Posterior cingulate gyrus (tissue), 11 donors: ENCODE data around the gene PKM.

Experiments
- DNase-seq, 10 donors: peaks; one replicate each; pipeline versions ENCODE4 v3.0.0 to v3.0.0-alpha.2; 2020 to 2021; ENCODE audit warnings: mixed read lengths in 3 of 10
- intact Hi-C: fragments of 100-400 bp; cut with DNase I; formaldehyde crosslinking; loops from one replicate; pipeline ENCODE4 v1.15.1; 2023

Gene PKM

DNA sequence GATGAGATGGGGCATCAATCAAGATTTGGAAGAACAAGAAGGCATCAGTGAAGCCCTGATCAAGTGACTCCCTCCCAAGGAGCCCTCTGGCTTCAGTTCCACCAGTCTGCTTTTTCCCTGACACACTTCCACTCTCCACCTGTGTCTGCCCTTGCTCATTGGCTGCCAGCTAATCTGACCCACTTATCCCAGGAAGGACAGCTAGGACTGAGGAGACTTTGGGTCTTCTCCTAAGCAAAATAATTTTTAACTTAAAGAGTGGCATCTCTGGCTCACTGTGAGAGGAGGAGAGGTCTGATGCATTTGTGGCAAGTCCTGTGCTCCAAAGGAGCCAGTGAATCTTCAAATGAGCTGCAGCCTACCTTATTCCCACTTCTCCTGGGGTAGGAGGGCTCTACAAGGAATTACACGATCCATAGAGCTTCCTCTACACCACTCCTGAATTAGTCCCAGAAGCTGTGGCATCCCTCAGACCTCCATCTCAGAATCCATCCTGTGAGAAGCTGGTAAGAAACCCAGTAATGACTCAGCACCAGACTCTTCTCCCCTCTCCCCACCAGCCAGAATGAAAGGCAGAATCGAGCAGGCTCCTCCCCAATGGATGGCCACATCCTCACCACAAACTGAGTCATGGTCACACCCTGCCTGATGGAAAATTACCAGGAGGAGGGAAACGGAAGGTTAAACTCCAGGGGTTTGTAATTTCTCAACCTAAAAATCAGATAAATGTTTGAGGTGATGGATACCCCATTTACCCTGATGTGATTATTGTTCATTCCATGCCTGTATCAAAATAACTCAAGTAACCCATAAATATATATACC, 6.3 kb upstream of the PKM start:
- intact Hi-C loops: loop anchor here (10.0 kb wide), 1 partner anchor 138 kb away; the partner anchor contains the start of gene HEXA

DNA sequence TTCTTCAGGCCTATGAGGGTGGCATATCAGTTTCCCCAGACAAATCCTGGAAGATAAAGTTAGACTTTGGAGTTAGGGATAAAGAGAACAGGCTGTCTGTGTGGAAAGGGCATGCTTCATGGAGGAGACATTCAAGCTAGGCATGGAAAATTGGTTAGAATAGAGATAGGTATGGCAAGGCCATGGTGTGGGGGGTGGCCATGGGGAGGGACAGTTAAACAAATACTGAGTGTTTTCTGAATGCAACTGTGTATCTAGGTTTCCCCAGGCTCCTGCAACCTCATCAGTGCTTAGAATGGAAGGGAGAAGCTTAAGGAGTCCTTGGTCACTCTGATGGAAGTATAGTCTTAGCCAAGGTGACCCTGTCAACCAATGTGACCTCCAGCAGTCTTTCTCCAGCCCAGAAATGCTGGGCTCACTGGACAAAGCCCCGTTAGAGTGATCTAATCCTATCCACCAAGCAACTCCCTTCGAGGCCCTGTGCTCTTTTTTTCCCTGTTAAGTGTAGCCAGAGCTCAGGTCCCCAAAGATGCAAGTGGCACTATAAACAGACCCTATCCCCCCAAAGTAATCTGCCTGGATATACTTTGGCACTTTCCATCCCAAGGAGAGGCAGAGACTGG, 5.5 kb upstream of the PKM start:
- intact Hi-C loops: loop anchor here (10.0 kb wide), 1 partner anchor 138 kb away; the partner anchor contains the start of gene HEXA
- DNase-seq: no peak

More for the DNA sequence above, 6.3 kb upstream of the PKM start:
- DNase-seq: peak in 5 of 10 donors; percentile 38 to 87 (median 50)

DNA sequence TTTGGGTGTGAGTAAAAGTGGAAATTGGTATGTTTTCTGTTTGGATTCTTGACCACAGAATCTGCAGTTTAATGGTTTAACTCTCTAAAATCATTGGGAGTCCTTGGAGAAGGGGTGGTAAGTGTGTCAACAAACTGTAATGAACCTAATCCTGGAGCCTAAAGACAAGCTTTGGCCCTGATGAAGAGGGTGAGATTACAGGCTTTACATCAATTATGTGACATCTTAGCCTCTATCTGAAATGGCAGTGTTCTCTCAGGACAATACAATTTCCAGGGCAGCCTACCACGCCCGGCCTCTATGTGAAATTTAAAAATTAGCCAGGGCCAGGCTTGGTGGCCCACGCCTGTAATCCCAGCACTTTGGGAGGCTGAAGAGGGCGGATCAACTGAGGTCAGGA, 4.3 kb upstream of the PKM start:
- intact Hi-C loops: loop anchor here (10.0 kb wide), 1 partner anchor 140 kb away; the partner anchor contains the start of gene HEXA
- DNase-seq: no peak

DNA sequence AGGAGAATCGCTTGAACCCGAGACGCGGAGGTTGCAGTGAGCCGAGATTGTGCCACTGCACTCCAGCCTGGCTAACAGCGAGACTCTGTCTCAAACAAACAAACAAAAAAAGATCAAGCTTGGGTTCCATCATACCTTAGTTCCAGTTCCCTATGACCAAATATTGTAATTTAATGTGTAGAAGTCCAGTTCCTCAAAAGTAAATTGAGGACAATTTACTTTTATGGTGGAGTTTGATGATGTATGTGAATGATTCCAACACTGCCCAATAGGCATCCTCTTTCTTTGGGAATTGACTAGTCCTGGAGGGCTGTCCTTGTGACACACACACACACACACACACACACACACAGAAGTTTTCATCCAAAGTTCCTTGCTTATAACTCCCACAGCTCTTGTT, 2.8 kb upstream of the PKM start:
- DNase-seq: no peak
- intact Hi-C loops: loop anchor here (10.0 kb wide), 1 partner anchor 141 kb away; the partner anchor contains the start of gene HEXA

DNA sequence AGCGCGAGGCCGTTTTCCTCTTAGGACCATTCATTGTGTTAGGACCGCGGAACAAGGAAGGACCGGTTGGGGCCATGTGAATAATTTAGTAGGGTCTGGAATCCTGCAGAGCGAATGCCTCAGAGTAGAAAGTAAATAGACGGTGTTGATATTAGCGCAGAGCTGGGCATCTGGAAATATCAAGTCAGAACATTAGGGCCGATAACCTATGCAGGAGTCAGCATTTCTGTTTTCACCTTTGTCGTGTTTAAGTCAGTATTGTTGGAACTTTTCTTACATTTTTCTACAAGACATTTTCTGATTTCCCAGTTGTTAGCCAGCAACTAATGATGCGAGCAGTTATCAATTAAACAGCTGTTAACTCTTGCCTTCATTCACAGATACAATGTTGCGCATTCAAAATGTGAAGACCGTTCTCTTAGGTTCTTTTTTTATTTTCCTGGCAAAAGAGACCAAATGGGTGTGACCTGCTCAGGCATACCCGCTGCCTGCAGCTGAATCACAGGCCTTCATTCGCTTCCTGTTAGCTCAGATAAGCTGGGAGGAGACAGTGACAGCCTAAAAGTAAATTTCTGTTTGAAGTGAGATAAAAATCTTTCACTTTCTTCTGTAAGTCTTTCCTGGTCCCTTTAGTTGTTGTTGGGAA, 966 bp upstream of the PKM start:
- DNase-seq: no peak
- intact Hi-C loops: loop anchor here (1.0 to 10.0 kb wide), 3 partner anchors 40 to 143 kb away; partner anchors contain the start of genes HEXA, MYO9A, PARP6 and SENP8

DNA sequence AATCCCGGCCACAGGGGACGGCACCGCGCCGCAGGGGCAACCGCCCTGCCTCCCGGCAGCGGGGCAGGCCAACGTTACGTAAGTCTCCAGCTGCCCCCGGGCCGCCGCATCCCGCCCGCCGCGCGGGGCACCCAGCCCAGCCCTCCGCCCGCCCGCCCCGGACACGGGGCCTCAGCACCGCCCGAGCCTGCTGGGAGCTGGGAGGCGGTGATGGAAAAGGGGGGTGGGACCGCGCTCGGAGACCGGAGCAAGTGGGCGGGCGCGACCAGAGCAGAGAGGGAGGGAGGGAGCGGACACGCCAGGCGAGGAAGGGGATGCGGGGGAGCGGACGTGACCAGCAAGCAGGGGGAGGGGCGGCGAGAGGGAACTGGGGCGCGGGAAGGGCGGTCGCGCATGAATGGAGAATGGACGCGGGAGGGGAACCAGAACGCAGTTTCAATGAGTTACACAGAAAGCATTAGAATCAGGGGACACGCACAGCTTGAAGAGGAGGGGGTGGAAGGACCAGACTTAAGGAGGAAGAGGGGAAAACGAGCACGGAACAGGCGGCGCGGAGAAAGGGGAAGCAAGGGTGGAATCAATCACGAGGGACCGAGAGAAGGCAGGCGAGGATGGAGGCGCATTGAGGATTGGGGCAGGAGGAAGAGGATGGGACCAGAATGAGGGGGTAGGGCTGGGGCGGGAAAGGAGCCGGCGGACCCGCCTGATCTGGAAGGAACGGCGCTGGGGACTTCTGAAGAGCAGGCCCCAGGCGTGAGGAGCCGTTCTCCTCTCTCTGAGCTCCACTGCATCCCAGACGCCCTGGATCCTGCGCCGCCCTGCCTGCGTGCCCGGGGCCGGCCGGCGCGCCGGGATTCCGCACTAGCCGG, 559 bp downstream of the PKM start:
- intact Hi-C loops: loop anchor here (1.0 to 10.0 kb wide), 3 partner anchors 42 to 144 kb away; partner anchors contain the start of genes HEXA, MYO9A, PARP6 and SENP8

DNA sequence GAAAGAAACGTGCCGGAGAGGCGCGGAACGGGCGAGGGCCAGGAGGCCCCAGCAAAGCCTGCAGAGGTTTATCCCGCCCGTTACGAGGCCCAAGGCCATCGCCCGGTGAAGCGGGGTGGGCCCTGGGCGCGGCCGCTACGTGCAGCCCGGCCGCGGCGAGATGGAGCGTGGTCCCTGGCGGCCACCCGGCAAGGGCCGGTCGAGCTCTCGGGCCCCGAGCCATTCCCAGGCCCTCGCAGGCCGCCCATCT, 1.1 kb downstream of the PKM start:
- intact Hi-C loops: loop anchor here (2.0 to 10.0 kb wide), 2 partner anchors 111 to 145 kb away; partner anchors contain the start of genes HEXA, MYO9A and SENP8
- no peak for DNase-seq

More for the DNA sequence above, 559 bp downstream of the PKM start:
- DNase-seq: peak; percentile 78 to 99 (median 89)

DNA sequence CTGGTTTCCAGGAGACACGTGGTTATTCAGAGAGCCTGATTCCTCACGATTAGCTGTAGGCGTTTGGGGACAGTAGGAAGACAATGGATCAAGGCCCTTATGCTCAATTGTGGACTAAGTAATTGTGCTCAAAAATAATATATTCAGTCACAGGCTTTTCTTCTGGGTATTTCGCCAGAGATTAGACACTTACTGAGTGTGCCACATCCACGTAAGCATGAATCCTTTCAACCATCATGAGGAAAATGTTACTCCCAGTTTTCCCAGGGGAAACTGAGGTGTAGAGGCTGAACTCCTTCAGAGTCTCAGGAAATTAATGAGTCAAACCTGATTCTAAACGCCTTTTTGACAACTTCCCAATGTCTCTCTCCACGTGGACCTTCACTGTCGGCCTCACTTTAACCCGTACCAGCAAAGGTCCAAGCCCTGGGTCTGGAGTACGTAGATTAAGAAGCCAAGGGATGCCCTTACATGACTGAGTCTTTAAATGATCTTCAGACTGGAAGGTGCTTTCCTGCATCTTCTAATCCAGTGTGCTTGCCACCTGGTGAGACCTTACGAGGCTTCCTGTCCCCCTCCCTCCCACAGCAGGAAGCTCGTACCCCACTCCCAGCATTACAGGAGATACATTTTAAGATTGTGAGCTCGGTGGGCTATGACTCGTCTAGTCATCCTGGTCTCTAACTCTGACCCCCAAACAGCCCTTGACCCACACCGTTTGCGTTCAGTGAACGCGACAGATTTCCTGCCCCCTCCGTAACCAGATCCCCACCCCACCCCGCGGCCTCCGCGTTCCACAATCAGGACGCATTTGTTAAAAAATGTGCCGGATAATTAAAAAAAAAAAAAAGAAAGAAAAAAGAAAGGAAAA, 1.7 kb downstream of the PKM start:
- intact Hi-C loops: no loop called here
- peak in 1 of 10 donors; percentile 70 for DNase-seq

DNA sequence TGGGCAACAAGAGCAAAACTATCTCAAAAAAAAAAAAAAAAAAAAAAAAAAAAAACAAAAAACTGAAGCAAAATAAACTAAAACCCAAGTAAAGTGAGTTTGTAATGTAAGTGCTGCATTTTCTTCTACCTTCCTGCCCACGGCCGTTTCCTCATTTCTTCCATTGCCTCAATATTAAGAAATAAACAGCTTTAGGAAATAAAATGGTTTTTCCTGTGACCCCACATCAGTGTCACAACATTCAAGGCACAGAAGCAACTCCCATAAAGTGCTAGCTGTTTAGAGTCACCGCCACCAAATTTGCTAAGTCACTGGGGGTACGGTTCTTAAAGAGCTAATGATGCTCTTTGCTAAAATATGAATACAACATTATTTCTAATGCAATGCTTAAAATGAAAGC, 3.3 kb downstream of the PKM start:
- intact Hi-C loops: no loop called here
- no peak for DNase-seq

DNA sequence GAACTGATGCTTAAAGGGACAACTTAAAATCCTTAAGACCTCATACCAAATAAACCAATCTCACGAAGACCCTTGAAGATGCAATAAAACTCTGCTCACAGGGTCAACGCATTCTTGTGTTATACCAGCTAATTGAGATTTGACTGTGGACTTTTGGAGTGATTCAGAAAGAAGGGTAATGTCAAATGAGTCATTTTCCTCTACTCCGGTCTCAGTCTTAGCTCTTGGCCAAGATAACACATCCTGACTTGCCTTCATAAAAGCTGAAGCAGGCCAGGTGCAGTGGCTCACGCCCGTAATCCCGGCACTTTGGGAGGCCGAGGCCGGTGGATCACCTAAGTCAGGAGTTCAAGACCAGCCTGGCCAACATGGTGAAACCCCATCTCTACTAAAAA, 3.8 kb downstream of the PKM start:
- intact Hi-C loops: no loop called here

DNA sequence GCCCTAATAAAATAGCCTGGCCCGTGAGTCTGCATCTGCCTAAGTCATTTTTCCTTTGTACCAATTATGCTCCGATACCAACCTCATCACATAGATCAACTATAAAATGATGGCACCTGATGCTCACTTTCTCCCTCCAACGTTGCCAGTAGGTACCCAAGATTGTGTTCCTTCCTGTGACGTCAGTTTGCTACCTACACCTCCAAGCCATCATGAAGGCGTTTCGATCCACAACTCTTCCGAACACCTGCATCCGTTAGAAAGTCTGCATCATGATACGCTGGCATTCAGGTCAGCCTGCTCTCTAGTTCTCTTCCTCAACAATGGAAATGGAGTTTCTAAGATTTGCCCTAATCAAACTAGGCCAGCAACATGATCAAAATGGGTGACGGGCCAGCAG, 7.7 kb downstream of the PKM start:
- DNase-seq: no peak
- intact Hi-C loops: no loop called here

More for the DNA sequence above, 3.8 kb downstream of the PKM start:
- DNase-seq: peak in 1 of 10 donors; percentile 20

DNA sequence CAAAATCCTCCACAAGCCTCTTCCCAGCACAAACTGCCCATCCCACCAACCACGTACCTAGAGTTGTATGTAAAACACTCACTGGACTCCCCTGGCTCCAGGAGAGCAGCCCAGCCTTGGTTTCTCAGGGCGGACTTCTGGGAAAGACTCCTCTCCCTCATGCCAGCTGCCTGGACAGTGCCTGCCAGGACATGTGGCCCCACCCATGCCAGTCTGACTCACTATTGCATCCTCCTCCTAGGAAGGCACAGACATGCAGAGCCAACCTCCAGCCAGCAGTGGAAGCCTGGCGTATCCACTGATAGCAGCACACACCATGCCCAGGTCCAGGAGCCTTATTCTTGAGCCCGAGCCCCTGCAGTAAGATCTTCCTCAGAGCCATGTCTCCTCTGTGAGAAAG, 8.6 kb downstream of the PKM start:
- intact Hi-C loops: no loop called here
- DNase-seq: peak in 8 of 10 donors; percentile 39 to 94 (median 68)

DNA sequence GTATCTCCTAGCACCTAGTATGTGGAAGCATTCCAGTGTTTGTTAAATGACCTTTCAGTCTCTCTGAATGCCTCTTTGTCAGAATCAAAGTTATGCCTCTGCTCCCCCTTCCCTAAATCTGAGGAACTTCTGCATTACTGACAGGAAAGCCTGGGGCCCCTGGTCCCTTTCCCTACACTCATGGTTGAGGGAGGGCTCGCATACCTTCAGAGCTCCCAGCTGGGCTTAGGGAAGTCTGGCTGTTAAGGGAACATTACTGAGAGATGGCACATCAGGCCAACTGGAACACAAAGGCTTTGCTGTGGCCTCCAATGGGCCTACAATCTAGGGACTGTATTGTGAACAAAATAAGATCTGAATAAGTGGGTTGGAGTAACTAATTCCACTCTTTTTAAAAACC, 10.3 kb downstream of the PKM start:
- intact Hi-C loops: no loop called here
- peak in 1 of 10 donors; percentile 31 for DNase-seq

DNA sequence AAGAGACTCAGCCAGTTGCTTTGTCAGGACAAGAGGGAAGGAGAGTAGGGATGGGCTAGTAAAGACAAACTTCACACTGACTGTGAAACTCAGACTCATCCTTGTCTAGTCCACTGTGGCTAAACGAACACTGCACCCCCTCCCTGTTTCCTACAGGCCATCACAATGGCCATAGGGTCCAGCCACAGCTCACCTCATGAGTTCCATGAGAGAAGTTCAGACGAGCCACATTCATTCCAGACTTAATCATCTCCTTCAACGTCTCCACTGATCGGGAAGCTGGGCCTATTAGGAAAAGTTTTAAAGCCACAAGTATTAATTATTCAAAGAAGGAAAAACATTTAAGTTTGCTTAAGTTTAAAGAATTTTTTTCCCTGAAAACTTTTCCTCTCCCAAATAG, 13.8 kb downstream of the PKM start:
- DNase-seq: peak in 1 of 10 donors; percentile 4
- intact Hi-C loops: no loop called here

DNA sequence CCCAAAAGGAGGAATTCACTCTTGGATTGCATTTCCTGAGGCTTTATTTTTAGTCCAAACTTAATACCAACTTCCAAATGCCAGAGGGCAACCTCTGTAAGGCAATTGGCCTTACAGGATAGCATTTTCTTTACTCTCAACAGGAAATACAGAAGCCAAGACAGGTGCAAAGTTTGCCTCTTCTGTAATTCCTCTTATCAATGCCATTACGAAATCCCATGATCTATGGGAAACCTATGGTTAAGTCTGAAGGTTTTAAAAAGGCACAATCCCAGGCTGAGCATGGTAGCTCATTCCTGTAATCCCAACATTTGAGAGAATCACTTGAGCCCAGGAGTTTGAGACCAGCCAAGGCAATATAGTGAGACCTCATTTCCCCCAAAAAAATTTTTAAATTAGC, 14.9 kb downstream of the PKM start:
- no peak for DNase-seq
- intact Hi-C loops: no loop called here

DNA sequence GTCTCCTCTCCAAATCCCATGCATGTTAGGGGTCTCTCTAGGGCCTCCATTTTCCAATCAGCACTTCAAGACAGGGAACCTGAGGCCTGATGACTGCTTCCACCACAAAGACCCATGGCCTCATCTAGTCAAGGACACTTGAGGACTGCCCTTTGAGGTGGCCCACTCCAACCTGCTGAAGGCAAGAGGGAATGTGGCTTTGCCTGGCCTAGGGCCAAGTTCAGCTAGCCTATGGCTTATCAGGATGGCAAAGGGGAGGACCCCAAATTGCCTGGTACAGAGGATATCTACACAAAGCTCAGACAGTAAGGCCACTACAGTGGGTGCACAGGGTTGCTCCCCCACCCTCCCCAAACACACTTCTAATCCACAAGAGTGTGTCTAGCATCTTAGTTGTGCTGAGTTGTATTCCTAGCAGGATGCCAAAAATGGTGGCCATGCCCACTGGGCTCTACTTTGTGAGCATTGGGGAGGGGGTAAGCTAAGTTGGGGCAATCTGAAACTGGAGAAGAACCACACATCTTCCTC, 23.4 kb downstream of the PKM start:
- intact Hi-C loops: loop anchor here (10.0 kb wide), 1 partner anchor 67 kb away; the partner anchor contains the start of gene PARP6
- no peak for DNase-seq

DNA sequence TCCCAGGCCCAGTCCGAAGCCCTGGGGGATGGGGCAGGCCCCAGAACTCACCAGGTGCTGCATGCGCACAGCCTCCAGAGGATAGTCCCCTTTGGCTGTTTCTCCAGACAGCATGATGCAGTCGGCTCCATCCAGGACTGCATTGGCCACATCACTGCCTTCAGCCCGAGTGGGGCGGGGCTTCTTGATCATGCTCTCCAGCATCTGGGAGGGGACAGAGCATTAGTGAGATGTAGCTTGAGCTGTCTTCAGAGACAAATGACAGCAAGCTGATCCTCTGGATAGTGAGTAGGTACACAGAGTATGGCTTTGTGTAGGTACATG, 24.4 kb downstream of the PKM start:
- intact Hi-C loops: loop anchor here (10.0 kb wide), 1 partner anchor 68 kb away; the partner anchor contains the start of gene PARP6
- no peak for DNase-seq

DNA sequence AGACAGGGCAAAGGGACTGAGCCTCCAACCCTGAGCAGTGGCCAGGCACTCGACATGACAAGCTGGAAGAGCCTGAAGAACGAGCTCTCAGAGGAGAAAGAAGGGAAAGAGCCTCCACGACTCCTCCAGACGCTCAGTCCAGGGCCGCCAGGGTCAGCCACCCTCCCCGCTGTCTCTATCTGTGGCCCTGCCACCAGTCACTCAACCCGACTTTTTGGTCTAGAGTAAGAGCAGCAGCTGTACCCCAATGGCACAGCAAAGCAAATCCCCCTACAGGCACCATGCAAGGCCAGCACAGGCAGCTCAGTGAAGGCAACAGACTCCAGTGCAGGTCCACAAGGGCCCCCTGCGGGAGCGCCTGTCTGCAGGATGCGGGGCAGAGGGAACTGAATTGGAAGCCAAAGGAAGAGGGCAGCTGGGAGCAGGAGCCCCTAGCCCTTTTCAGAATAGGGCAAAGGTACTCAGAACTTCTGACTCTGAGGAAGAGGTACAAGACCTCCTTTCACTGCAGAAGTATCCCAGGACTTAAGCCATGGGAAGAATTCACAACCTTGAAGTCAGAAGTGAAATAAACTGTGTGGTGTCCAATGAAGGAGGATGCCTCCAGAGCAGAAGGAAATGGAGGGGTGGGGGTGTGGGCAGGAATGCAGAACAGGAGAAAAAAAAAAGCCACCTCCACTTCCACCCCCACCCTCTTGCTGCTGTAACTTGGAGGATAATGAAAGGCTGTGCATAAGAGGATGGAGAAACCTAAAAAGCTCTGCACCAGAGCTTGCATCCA, 24.9 kb downstream of the PKM start:
- intact Hi-C loops: loop anchor here (10.0 kb wide), 1 partner anchor 69 kb away; the partner anchor contains the start of gene PARP6

More for the DNA sequence above, 24.9 kb downstream of the PKM start:
- DNase-seq: no peak
